Measurements from ENCODE around the gene CUTA.

GRCh38 chr6:33415831-33416230 is 2.1 kb downstream of the CUTA start:
- no peak for TF ChIP-seq POLR2AphosphoS5 (IDR thresholded peaks at IDR 0.05; ENCODE audit: borderline replicate concordance, low read depth, low read length)
- TF ChIP-seq EZH2 (IDR thresholded peaks at IDR 0.05): no peak
- no peak for TF ChIP-seq FOXP2 (optimal IDR thresholded peaks at IDR 0.05; ENCODE audit: control extremely low read depth, extremely low read length, insufficient read depth)

All from SK-N-MC (cell line).